Measurements from ENCODE around the gene DLEC1.

The DLEC1 gene

DNA sequence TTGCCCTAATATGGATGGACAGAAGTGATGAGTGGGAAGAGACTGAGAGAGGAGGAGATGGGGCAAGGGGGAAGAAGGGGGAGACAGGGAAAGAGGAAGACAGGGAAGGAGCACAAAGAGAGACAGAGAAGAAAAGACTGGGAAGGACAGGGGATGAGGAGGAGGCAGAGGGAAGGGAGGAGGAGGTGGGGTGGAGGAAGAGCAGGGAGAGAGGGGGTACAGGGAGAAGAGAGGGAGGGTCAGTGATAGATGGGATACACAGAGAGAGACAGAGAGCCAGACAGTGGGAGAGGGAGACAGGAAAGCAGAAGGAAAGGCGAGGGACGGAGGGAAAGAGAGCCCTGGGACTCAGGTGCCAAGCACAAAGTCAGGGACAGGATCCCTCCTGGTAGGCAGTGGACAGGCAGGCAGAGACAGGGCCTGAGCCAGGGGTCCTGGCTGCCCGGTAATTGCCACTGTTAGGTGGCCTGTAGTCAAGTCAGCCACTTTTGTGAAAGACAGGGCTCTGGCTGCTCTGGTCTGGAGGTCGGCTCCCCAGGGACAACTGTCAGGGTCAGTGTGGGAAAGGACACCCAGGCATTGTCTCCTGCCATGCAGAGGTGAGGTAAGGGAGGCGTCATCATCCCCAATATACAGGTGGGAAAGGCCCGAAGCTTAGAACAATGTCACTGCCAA, 38.6 kb upstream of the DLEC1 start:
- H3K27me3 ChIP-seq (replicated peaks; ENCODE audit: control insufficient read depth, insufficient read depth, low read length), result no peaks in the 10 kb centered on the region
- peaks cover 21% of the 10 kb centered on the region for H3K36me3 ChIP-seq (ENCODE audit: control insufficient read depth, insufficient read depth, low read length)
- no peak overlapping the region for H3K4me3 ChIP-seq (replicated peaks; ENCODE audit: low read depth, low read length)
- DNase-seq (ENCODE audit: extremely low read depth, insufficient read length), result no peak
- TF ChIP-seq CTCF (IDR thresholded peaks at IDR 0.05; ENCODE audit: insufficient read depth, low read length, poor library complexity, severe bottlenecking), result no peak

- no peak for DNase-seq (ENCODE audit: extremely low read depth, insufficient read length)
- TF ChIP-seq CTCF (IDR thresholded peaks at IDR 0.05; ENCODE audit: insufficient read depth, low read length, poor library complexity, severe bottlenecking), result no peak
- Histone ChIP-seq H3K4me3 (replicated peaks; ENCODE audit: low read depth, low read length) (no peak overlapping the region), H3K27me3 (replicated peaks; ENCODE audit: control insufficient read depth, insufficient read depth, low read length) (no peaks in the 10 kb centered on the region), H3K36me3 (ENCODE audit: control insufficient read depth, insufficient read depth, low read length) (peaks cover 23% of the 10 kb centered on the region)
Measured at GRCh38 chr3:38000965-38001455, 38.0 kb upstream of the DLEC1 start.

- H3K4me3 ChIP-seq (replicated peaks; ENCODE audit: low read depth, low read length), result no peak overlapping the region
- DNase-seq (ENCODE audit: extremely low read depth, insufficient read length), result no peak
- TF ChIP-seq CTCF (IDR thresholded peaks at IDR 0.05; ENCODE audit: insufficient read depth, low read length, poor library complexity, severe bottlenecking), result no peak
- H3K36me3 ChIP-seq (ENCODE audit: control insufficient read depth, insufficient read depth, low read length), result peaks cover 24% of the 10 kb centered on the region
- H3K27me3 ChIP-seq (replicated peaks; ENCODE audit: control insufficient read depth, insufficient read depth, low read length), result no peaks in the 10 kb centered on the region
Measured at GRCh38 chr3:38001456-38002081, 37.4 kb upstream of the DLEC1 start.

DNA sequence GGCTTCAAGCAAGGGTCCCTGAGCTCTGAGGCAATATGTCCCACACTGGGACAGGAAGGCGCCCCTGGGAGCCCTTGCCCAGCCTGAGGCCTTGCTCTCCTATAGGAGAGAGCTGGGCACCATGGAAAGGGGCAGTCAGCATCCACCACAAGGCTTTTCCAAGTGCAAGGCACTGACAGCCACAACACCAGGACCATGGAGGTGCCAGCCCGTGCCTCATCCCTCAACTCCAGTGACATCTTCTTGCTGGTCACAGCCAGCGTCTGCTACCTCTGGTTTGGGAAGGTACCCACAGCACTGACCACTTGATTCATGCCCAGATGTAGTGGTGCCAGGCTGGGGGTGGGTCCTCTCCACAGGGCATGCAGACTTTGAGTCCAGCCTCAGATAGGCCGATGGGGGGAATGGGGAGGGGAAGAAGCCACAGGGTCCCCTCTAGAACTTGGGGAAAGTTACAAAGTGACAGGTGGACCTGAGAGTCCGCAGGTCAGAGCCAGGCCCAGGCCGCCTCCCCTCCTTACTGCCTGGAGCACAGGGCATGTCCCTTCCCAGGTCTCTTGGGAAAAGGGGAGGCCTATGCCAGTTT, 36.6 kb upstream of the DLEC1 start:
- no peak for TF ChIP-seq CTCF (IDR thresholded peaks at IDR 0.05; ENCODE audit: insufficient read depth, low read length, poor library complexity, severe bottlenecking)
- no peak for DNase-seq (ENCODE audit: extremely low read depth, insufficient read length)
- peaks cover 26% of the 10 kb centered on the region for H3K36me3 ChIP-seq (ENCODE audit: control insufficient read depth, insufficient read depth, low read length)
- H3K27me3 ChIP-seq (replicated peaks; ENCODE audit: control insufficient read depth, insufficient read depth, low read length), result no peaks in the 10 kb centered on the region
- no peak overlapping the region for H3K4me3 ChIP-seq (replicated peaks; ENCODE audit: low read depth, low read length)

DNA sequence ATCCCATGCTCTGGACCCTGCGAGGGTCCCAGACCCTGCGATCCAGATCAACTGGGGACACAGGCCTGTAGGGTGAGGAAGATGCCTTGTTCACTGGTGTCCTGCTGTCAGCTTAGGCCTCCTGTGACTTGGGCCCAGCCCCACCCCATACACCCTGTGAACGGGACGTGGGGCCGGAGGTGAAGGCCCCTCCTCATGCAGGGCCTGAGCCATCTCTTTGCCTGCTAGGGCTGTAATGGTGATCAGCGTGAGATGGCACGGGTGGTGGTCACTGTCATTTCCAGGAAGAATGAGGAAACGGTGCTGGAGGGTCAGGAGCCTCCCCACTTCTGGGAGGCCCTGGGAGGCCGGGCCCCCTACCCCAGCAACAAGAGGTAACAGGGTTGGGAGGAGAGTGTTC, 36.1 kb upstream of the DLEC1 start:
- no peaks in the 10 kb centered on the region for H3K27me3 ChIP-seq (replicated peaks; ENCODE audit: control insufficient read depth, insufficient read depth, low read length)
- TF ChIP-seq CTCF (IDR thresholded peaks at IDR 0.05; ENCODE audit: insufficient read depth, low read length, poor library complexity, severe bottlenecking), result no peak
- H3K4me3 ChIP-seq (replicated peaks; ENCODE audit: low read depth, low read length), result no peak overlapping the region
- H3K36me3 ChIP-seq (ENCODE audit: control insufficient read depth, insufficient read depth, low read length), result peaks cover 26% of the 10 kb centered on the region
- no peak for DNase-seq (ENCODE audit: extremely low read depth, insufficient read length)
